HepG2 (cell line): ENCODE measurements around the gene UTS2R. TPM values are rescaled to one million over a fixed set of nuclear protein-coding genes. Genes with fewer than 3 reads are reported as not detected.

Experiments
- DMAP1 ChIP-seq: IDR thresholded peaks from 2 replicates; pipeline ENCODE4 v1.6.1; 2016
- HOXA5 ChIP-seq: sonication (generic); formaldehyde crosslinking; IDR thresholded peaks from 2 replicates; pipeline ENCODE4 v1.4.0; 2020; ENCODE audit warnings: missing genetic modification reagents
- NFIB ChIP-seq: sonication (generic); formaldehyde crosslinking; IDR thresholded peaks from 2 replicates; pipeline ENCODE4 v1.9.0; 2021; ENCODE audit warnings: missing genetic modification reagents, mild to moderate bottlenecking, borderline replicate concordance
- POGK ChIP-seq: sonication (generic); formaldehyde crosslinking; conservative IDR thresholded peaks from 2 replicates; pipeline ENCODE4 v1.8.0; 2022; ENCODE audit warnings: mild to moderate bottlenecking, moderate library complexity, missing genetic modification reagents
- POLR2G ChIP-seq: fragments of 200-400 bp; formaldehyde crosslinking; IDR thresholded peaks from 2 replicates; pipeline ENCODE4 v1.6.1; 2018; ENCODE audit warnings: mild to moderate bottlenecking, low read depth, low read length, moderate library complexity
- PTBP1 ChIP-seq: fragments of 200-400 bp; formaldehyde crosslinking; IDR thresholded peaks from 2 replicates; pipeline ENCODE4 v1.6.1; 2018; ENCODE audit warnings: low read length, low read depth; ENCODE audit not compliant: poor library complexity, severe bottlenecking
- SKI ChIP-seq: fragments of 450-650 bp; IDR thresholded peaks from one replicate; pipeline ENCODE4 v1.6.1; 2018; ENCODE audit warnings: mild to moderate bottlenecking; ENCODE audit not compliant: partially characterized antibody
- TBL1XR1 ChIP-seq: fragments of 150-350 bp; IDR thresholded peaks from 2 replicates; pipeline ENCODE4 v1.6.1; 2014; ENCODE audit warnings: borderline replicate concordance, low read length; ENCODE audit not compliant: partially characterized antibody
- TCF7 ChIP-seq: sonication (generic); IDR thresholded peaks from 2 replicates; pipeline ENCODE4 v1.6.1; 2016; ENCODE audit warnings: antibody characterized with exemption, low read depth
- THAP11 ChIP-seq: IDR thresholded peaks from 2 replicates; pipeline ENCODE4 v1.6.1; 2016; ENCODE audit warnings: missing biosample characterization, missing genetic modification reagents
- ZGPAT ChIP-seq: IDR thresholded peaks from 2 replicates; pipeline ENCODE4 v1.6.1; 2016; ENCODE audit warnings: mild to moderate bottlenecking
- ZNF207 ChIP-seq: fragments of 450-650 bp; IDR thresholded peaks from 2 replicates; pipeline ENCODE4 v1.6.1; 2016; ENCODE audit warnings: antibody characterized with exemption, borderline replicate concordance
- ZNF513 ChIP-seq: sonication (generic); formaldehyde crosslinking; conservative IDR thresholded peaks from 2 replicates; pipeline ENCODE4 v1.5.0; 2020; ENCODE audit warnings: missing genetic modification reagents
- ZNF672 ChIP-seq: sonication (generic); formaldehyde crosslinking; IDR thresholded peaks from 2 replicates; pipeline ENCODE4 v1.8.1; 2022; ENCODE audit warnings: missing genetic modification reagents
- polyA plus RNA-seq, 8 experiments: library from polyadenylated mRNA; depleted of rRNA in 3 of 8; stranded (reverse) in 7 of 8; unstranded in 1 of 8; fragments of >200 nt; fragmentation: Illumina TruSeq in 4 of 8; extraction: Trizol in 4 of 8; gene quantifications; 2 replicates each; pipeline versions ENCODE4 v1.2.1 to v1.2.3, GENCODE V29; 2011 to 2016; ENCODE audit warnings: low read depth in 4 of 8, missing spikeins in 1 of 8, mixed read lengths in 1 of 8; ENCODE audit not compliant: insufficient read depth in 1 of 8
- total RNA-seq, 5 experiments: library from RNA; depleted of rRNA; stranded (reverse); fragments of >200 nt; fragmentation: Illumina TruSeq; extraction: Trizol; gene quantifications; 2 replicates each; pipeline ENCODE4 v1.2.3, GENCODE V29; 2016; ENCODE audit warnings: low read depth in 1 of 5
- TF ChIP-seq, protein P1 (sequence below): sonication (generic); formaldehyde crosslinking; conservative IDR thresholded peaks from 2 replicates; pipeline ENCODE4 v1.8.0; 2022; ENCODE audit warnings: missing genetic modification reagents
- TF ChIP-seq, protein P2 (sequence below): sonication (generic); formaldehyde crosslinking; IDR thresholded peaks from 2 replicates; pipeline ENCODE4 v1.8.1; 2022; ENCODE audit warnings: low read depth, mild to moderate bottlenecking, missing genetic modification reagents
- TF ChIP-seq, protein P3 (sequence below): sonication (generic); formaldehyde crosslinking; IDR thresholded peaks from 2 replicates; pipeline ENCODE4 v1.5.1; 2020; ENCODE audit warnings: missing genetic modification reagents, mild to moderate bottlenecking, borderline replicate concordance

UTS2R gene
- total and polyA plus RNA-seq, 2 of the 13 experiments (the other 11 are each of a cell fraction or from before 2014, with no cell fraction given), result 0.13 to 0.15 TPM

DNA sequence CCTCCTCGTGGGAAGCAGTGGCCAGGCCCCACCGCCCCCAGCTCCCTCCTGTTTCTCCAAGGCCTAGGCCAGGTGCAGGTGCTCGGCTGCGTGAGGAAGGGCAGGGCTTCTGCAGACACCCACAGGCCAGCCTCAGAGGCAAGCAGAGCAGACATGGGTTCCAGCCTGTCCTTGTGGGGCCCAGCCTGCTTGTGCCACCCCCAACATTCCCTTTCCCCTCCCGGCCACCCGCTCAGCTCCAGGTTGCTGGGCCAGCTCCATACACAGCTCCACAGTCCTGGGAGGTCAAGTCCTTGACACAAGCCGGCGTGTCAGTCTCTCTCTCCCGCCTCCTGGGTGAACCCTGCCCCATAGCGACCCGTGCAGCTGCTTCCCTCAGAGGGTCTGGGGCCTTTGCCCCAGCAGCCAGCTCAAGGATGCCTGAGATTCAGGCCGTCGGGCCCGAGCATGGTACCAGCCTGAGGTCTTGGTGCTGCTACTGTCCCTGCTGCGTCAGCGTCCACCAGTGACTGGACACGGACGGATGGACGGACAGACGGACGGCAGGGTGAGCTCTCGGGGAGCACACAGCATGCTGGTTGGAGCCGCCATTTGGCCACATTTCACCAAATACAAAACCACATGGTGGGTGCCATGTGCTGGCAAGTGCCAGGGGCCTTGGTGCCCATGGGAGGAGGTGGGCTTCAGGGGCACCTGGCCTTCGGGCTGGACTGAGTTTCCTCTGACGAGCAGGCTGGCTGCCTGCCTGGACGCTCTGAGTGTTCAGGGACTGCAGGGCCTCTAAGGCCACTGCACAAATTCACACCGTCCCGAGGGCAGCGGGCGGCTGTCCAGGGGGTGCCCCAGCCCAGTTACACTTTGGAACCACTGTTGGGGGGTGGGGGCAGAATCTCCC is 46.0 kb upstream of the UTS2R start (continued):
- TF ChIP-seq PTBP1 (no peak), DMAP1 (peak; percentile 68; the same call in 1 of the 2 replicates), HOXA5 (CRISPR knock-in tag) (peak; percentile 58; the same call in 1 of the 2 replicates), SKI (peak; percentile 94), ZNF672 (CRISPR knock-in tag) (no peak), ZGPAT (peak; percentile 69), NFIB (CRISPR knock-in tag) (no peak), POLR2G (no peak), ZNF513 (CRISPR knock-in tag) (no peak), TCF7 (no peak), TBL1XR1 (peak; percentile 44), THAP11 (CRISPR knock-in tag) (peak; percentile 51), ZNF207 (no peak), POGK (no peak; the same call in 1 of the 2 replicates)
- TF ChIP-seq, protein P1, sequence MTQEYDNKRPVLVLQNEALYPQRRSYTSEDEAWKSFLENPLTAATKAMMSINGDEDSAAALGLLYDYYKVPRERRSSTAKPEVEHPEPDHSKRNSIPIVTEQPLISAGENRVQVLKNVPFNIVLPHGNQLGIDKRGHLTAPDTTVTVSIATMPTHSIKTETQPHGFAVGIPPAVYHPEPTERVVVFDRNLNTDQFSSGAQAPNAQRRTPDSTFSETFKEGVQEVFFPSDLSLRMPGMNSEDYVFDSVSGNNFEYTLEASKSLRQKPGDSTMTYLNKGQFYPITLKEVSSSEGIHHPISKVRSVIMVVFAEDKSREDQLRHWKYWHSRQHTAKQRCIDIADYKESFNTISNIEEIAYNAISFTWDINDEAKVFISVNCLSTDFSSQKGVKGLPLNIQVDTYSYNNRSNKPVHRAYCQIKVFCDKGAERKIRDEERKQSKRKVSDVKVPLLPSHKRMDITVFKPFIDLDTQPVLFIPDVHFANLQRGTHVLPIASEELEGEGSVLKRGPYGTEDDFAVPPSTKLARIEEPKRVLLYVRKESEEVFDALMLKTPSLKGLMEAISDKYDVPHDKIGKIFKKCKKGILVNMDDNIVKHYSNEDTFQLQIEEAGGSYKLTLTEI (CRISPR knock-in tag), result no peak
- TF ChIP-seq, protein P2, sequence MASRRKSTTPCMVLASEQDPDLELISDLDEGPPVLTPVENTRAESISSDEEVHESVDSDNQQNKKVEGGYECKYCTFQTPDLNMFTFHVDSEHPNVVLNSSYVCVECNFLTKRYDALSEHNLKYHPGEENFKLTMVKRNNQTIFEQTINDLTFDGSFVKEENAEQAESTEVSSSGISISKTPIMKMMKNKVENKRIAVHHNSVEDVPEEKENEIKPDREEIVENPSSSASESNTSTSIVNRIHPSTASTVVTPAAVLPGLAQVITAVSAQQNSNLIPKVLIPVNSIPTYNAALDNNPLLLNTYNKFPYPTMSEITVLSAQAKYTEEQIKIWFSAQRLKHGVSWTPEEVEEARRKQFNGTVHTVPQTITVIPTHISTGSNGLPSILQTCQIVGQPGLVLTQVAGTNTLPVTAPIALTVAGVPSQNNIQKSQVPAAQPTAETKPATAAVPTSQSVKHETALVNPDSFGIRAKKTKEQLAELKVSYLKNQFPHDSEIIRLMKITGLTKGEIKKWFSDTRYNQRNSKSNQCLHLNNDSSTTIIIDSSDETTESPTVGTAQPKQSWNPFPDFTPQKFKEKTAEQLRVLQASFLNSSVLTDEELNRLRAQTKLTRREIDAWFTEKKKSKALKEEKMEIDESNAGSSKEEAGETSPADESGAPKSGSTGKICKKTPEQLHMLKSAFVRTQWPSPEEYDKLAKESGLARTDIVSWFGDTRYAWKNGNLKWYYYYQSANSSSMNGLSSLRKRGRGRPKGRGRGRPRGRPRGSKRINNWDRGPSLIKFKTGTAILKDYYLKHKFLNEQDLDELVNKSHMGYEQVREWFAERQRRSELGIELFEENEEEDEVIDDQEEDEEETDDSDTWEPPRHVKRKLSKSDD (CRISPR knock-in tag), result peak; percentile 90
- TF ChIP-seq, protein P3, sequence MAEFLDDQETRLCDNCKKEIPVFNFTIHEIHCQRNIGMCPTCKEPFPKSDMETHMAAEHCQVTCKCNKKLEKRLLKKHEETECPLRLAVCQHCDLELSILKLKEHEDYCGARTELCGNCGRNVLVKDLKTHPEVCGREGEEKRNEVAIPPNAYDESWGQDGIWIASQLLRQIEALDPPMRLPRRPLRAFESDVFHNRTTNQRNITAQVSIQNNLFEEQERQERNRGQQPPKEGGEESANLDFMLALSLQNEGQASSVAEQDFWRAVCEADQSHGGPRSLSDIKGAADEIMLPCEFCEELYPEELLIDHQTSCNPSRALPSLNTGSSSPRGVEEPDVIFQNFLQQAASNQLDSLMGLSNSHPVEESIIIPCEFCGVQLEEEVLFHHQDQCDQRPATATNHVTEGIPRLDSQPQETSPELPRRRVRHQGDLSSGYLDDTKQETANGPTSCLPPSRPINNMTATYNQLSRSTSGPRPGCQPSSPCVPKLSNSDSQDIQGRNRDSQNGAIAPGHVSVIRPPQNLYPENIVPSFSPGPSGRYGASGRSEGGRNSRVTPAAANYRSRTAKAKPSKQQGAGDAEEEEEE, result no peak
